Activated CD4-positive, alpha-beta T cell treated with anti-CD3 and anti-CD28 coated beads, Interleukin-2, amount 50 U/mL, for 4 hours (primary cell): Measurements from ENCODE around the gene EVI2A.

Experiments
- DNase-seq, 2 experiments: peaks; one replicate each; pipeline ENCODE4 v3.0.0-alpha.2; 2020

Gene EVI2A

GRCh38 chr17:31272236-31272635 is 49.2 kb downstream of the EVI2A start:
- no peak for DNase-seq

- DNase-seq = no peak
Observed at GRCh38 chr17:31269578-31269983, 51.8 kb downstream of the EVI2A start.

- DNase-seq = no peak
Observed at GRCh38 chr17:31269036-31269577, 52.3 kb downstream of the EVI2A start.
